Endothelial cell of umbilical vein (primary cell): ENCODE results near the gene SH3PXD2B.

Experiments
- CTCF ChIP-seq, 2 donors: IDR thresholded peaks; 1 replicate in 1 of 2; 2 replicates in 1 of 2; pipeline ENCODE4 v1.5.1; 2011; ENCODE audit warnings: low read length in 2 of 2, mild to moderate bottlenecking in 2 of 2, moderate library complexity in 2 of 2, control low read depth in 1 of 2, inconsistent platforms in 1 of 2, low read depth in 1 of 2; ENCODE audit not compliant: insufficient read depth in 1 of 2; ENCODE audit errors: extremely low read depth in 1 of 2
- EZH2 ChIP-seq: IDR thresholded peaks from 2 replicates; pipeline ENCODE4 v1.6.1; 2012; ENCODE audit warnings: borderline replicate concordance, low read depth, mild to moderate bottlenecking, moderate library complexity, low read length, inconsistent platforms; ENCODE audit not compliant: severe bottlenecking
- MAX ChIP-seq: IDR thresholded peaks from 2 replicates; pipeline ENCODE4 v1.6.1; 2011; ENCODE audit not compliant: insufficient read depth, insufficient read length
- MYC ChIP-seq: IDR thresholded peaks from one replicate; pipeline ENCODE4 v1.6.1; 2011; ENCODE audit warnings: mild to moderate bottlenecking, low read depth, low read length
- POLR2A ChIP-seq: IDR thresholded peaks from 2 replicates; pipeline ENCODE4 v1.6.1; 2012; ENCODE audit warnings: low read depth, mild to moderate bottlenecking, control low read depth, low read length
- POLR2AphosphoS5 ChIP-seq: IDR thresholded peaks from 2 replicates; pipeline ENCODE4 v1.6.1; 2012; ENCODE audit warnings: low read depth, mild to moderate bottlenecking, control low read depth, low read length, moderate library complexity; ENCODE audit not compliant: insufficient read depth

GRCh38 chr5:172380987-172381643 lies 73.2 kb downstream of the SH3PXD2B start:
- TF ChIP-seq CTCF (IDR thresholded peaks at IDR 0.05; ENCODE audit: extremely low read depth in 1 of 2, insufficient read depth in 1 of 2, low read depth in 1 of 2, low read length in 2 of 2): no peak
- TF ChIP-seq EZH2: no peak
- TF ChIP-seq POLR2AphosphoS5: no peak
- TF ChIP-seq POLR2A: no peak
- TF ChIP-seq MYC: no peak
- TF ChIP-seq MAX: no peak
